Measurements from ENCODE around the gene NDNF.

The NDNF gene

GRCh38 chr4:121070274-121070673, 2.1 kb downstream of the NDNF start:
- H3K36me3 ChIP-seq (ENCODE audit: insufficient read depth, low read length): no peaks in the 10 kb centered on the region
- H3K4me1 ChIP-seq (ENCODE audit: control insufficient read depth, insufficient read depth, low read length): peaks cover 13% of the 10 kb centered on the region
- H3K4me3 ChIP-seq (ENCODE audit: low read length): no peak overlapping the region
- peaks cover 26% of the 10 kb centered on the region for H3K27me3 ChIP-seq (ENCODE audit: control insufficient read depth, insufficient read depth, low read length)
- H3K9ac ChIP-seq (ENCODE audit: low read depth, low read length): no peak overlapping the region
- H3K9me3 ChIP-seq (replicated peaks; ENCODE audit: low read length): no peaks in the 10 kb centered on the region
- H3K4me2 ChIP-seq (ENCODE audit: low read length): no peak overlapping the region

GRCh38 chr4:121069430-121069829, 2.9 kb downstream of the NDNF start:
- Histone ChIP-seq H3K4me2 (ENCODE audit: low read length) (no peak overlapping the region), H3K4me1 (ENCODE audit: control insufficient read depth, insufficient read depth, low read length) (peaks cover 13% of the 10 kb centered on the region), H3K4me3 (ENCODE audit: low read length) (no peak overlapping the region), H3K9ac (ENCODE audit: low read depth, low read length) (no peak overlapping the region), H3K27me3 (ENCODE audit: control insufficient read depth, insufficient read depth, low read length) (peaks cover 20% of the 10 kb centered on the region), H3K9me3 (replicated peaks; ENCODE audit: low read length) (no peaks in the 10 kb centered on the region), H3K36me3 (ENCODE audit: insufficient read depth, low read length) (no peaks in the 10 kb centered on the region)

GRCh38 chr4:121064482-121064881, 7.9 kb downstream of the NDNF start:
- Histone ChIP-seq H3K4me3 (ENCODE audit: low read length) (no peak overlapping the region), H3K9me3 (replicated peaks; ENCODE audit: low read length) (no peaks in the 10 kb centered on the region), H3K4me1 (ENCODE audit: control insufficient read depth, insufficient read depth, low read length) (no peaks in the 10 kb centered on the region), H3K9ac (ENCODE audit: low read depth, low read length) (no peak overlapping the region), H3K4me2 (ENCODE audit: low read length) (no peak overlapping the region), H3K36me3 (ENCODE audit: insufficient read depth, low read length) (no peaks in the 10 kb centered on the region), H3K27me3 (ENCODE audit: control insufficient read depth, insufficient read depth, low read length) (no peaks in the 10 kb centered on the region)

- H3K9ac ChIP-seq (ENCODE audit: low read depth, low read length): no peak overlapping the region
- no peaks in the 10 kb centered on the region for H3K36me3 ChIP-seq (ENCODE audit: insufficient read depth, low read length)
- no peak overlapping the region for H3K4me2 ChIP-seq (ENCODE audit: low read length)
- H3K9me3 ChIP-seq (replicated peaks; ENCODE audit: low read length): no peaks in the 10 kb centered on the region
- H3K4me3 ChIP-seq (ENCODE audit: low read length): no peak overlapping the region
- H3K4me1 ChIP-seq (ENCODE audit: control insufficient read depth, insufficient read depth, low read length): no peaks in the 10 kb centered on the region
- H3K27me3 ChIP-seq (ENCODE audit: control insufficient read depth, insufficient read depth, low read length): peaks cover under 1% of the 10 kb centered on the region
Measured at GRCh38 chr4:121062521-121062920, 9.8 kb downstream of the NDNF start.

GRCh38 chr4:121061861-121062260, 10.5 kb downstream of the NDNF start:
- H3K36me3 ChIP-seq (ENCODE audit: insufficient read depth, low read length): no peaks in the 10 kb centered on the region
- H3K9me3 ChIP-seq (replicated peaks; ENCODE audit: low read length): no peaks in the 10 kb centered on the region
- H3K4me2 ChIP-seq (ENCODE audit: low read length): no peak overlapping the region
- H3K4me3 ChIP-seq (ENCODE audit: low read length): no peak overlapping the region
- peaks cover 7% of the 10 kb centered on the region for H3K27me3 ChIP-seq (ENCODE audit: control insufficient read depth, insufficient read depth, low read length)
- H3K4me1 ChIP-seq (ENCODE audit: control insufficient read depth, insufficient read depth, low read length): no peaks in the 10 kb centered on the region
- no peak overlapping the region for H3K9ac ChIP-seq (ENCODE audit: low read depth, low read length)

GRCh38 chr4:121061215-121061614, 11.1 kb downstream of the NDNF start:
- peaks cover 8% of the 10 kb centered on the region for H3K27me3 ChIP-seq (ENCODE audit: control insufficient read depth, insufficient read depth, low read length)
- no peak overlapping the region for H3K4me2 ChIP-seq (ENCODE audit: low read length)
- no peak overlapping the region for H3K9ac ChIP-seq (ENCODE audit: low read depth, low read length)
- no peaks in the 10 kb centered on the region for H3K9me3 ChIP-seq (replicated peaks; ENCODE audit: low read length)
- H3K4me1 ChIP-seq (ENCODE audit: control insufficient read depth, insufficient read depth, low read length): no peaks in the 10 kb centered on the region
- no peak overlapping the region for H3K4me3 ChIP-seq (ENCODE audit: low read length)
- no peaks in the 10 kb centered on the region for H3K36me3 ChIP-seq (ENCODE audit: insufficient read depth, low read length)

- Histone ChIP-seq H3K4me2 (ENCODE audit: low read length) (no peak overlapping the region), H3K27me3 (ENCODE audit: control insufficient read depth, insufficient read depth, low read length) (peaks cover 8% of the 10 kb centered on the region), H3K9me3 (replicated peaks; ENCODE audit: low read length) (no peaks in the 10 kb centered on the region), H3K36me3 (ENCODE audit: insufficient read depth, low read length) (no peaks in the 10 kb centered on the region), H3K4me1 (ENCODE audit: control insufficient read depth, insufficient read depth, low read length) (no peaks in the 10 kb centered on the region), H3K4me3 (ENCODE audit: low read length) (no peak overlapping the region), H3K9ac (ENCODE audit: low read depth, low read length) (no peak overlapping the region)
Measured at GRCh38 chr4:121057466-121057922, 14.8 kb downstream of the NDNF start.

- Histone ChIP-seq H3K9ac (ENCODE audit: low read depth, low read length) (no peak overlapping the region), H3K4me1 (ENCODE audit: control insufficient read depth, insufficient read depth, low read length) (no peaks in the 10 kb centered on the region), H3K27me3 (ENCODE audit: control insufficient read depth, insufficient read depth, low read length) (peaks cover 8% of the 10 kb centered on the region), H3K4me3 (ENCODE audit: low read length) (no peak overlapping the region), H3K4me2 (ENCODE audit: low read length) (no peak overlapping the region), H3K36me3 (ENCODE audit: insufficient read depth, low read length) (no peaks in the 10 kb centered on the region), H3K9me3 (replicated peaks; ENCODE audit: low read length) (no peaks in the 10 kb centered on the region)
Measured at GRCh38 chr4:121056066-121056465, 16.3 kb downstream of the NDNF start.

GRCh38 chr4:121054373-121054772, 18.0 kb downstream of the NDNF start:
- Histone ChIP-seq H3K4me3 (ENCODE audit: low read length) (no peak overlapping the region), H3K4me2 (ENCODE audit: low read length) (no peak overlapping the region), H3K9ac (ENCODE audit: low read depth, low read length) (no peak overlapping the region), H3K4me1 (ENCODE audit: control insufficient read depth, insufficient read depth, low read length) (no peaks in the 10 kb centered on the region), H3K27me3 (ENCODE audit: control insufficient read depth, insufficient read depth, low read length) (peaks cover 8% of the 10 kb centered on the region), H3K9me3 (replicated peaks; ENCODE audit: low read length) (no peaks in the 10 kb centered on the region), H3K36me3 (ENCODE audit: insufficient read depth, low read length) (no peaks in the 10 kb centered on the region)

- H3K4me2 ChIP-seq (ENCODE audit: low read length): no peak overlapping the region
- no peaks in the 10 kb centered on the region for H3K4me1 ChIP-seq (ENCODE audit: control insufficient read depth, insufficient read depth, low read length)
- H3K9me3 ChIP-seq (replicated peaks; ENCODE audit: low read length): no peaks in the 10 kb centered on the region
- no peak overlapping the region for H3K9ac ChIP-seq (ENCODE audit: low read depth, low read length)
- peaks cover 8% of the 10 kb centered on the region for H3K27me3 ChIP-seq (ENCODE audit: control insufficient read depth, insufficient read depth, low read length)
- no peaks in the 10 kb centered on the region for H3K36me3 ChIP-seq (ENCODE audit: insufficient read depth, low read length)
- no peak overlapping the region for H3K4me3 ChIP-seq (ENCODE audit: low read length)
Measured at GRCh38 chr4:121053601-121054143, 18.7 kb downstream of the NDNF start.

GRCh38 chr4:121050300-121050699, 22.0 kb downstream of the NDNF start:
- Histone ChIP-seq H3K9me3 (replicated peaks; ENCODE audit: low read length) (no peaks in the 10 kb centered on the region), H3K4me2 (ENCODE audit: low read length) (no peak overlapping the region), H3K4me1 (ENCODE audit: control insufficient read depth, insufficient read depth, low read length) (no peaks in the 10 kb centered on the region), H3K4me3 (ENCODE audit: low read length) (no peak overlapping the region), H3K27me3 (ENCODE audit: control insufficient read depth, insufficient read depth, low read length) (no peaks in the 10 kb centered on the region), H3K36me3 (ENCODE audit: insufficient read depth, low read length) (no peaks in the 10 kb centered on the region), H3K9ac (ENCODE audit: low read depth, low read length) (no peak overlapping the region)

- Histone ChIP-seq H3K36me3 (ENCODE audit: insufficient read depth, low read length) (no peaks in the 10 kb centered on the region), H3K4me3 (ENCODE audit: low read length) (no peak overlapping the region), H3K4me1 (ENCODE audit: control insufficient read depth, insufficient read depth, low read length) (no peaks in the 10 kb centered on the region), H3K4me2 (ENCODE audit: low read length) (no peak overlapping the region), H3K9ac (ENCODE audit: low read depth, low read length) (no peak overlapping the region), H3K9me3 (replicated peaks; ENCODE audit: low read length) (no peaks in the 10 kb centered on the region), H3K27me3 (ENCODE audit: control insufficient read depth, insufficient read depth, low read length) (no peaks in the 10 kb centered on the region)
Measured at GRCh38 chr4:121049072-121049599, 23.2 kb downstream of the NDNF start.
